ENCODE data around the gene STX2. TPM values are rescaled to one million over a fixed set of nuclear protein-coding genes. Genes with fewer than 3 reads are reported as not detected.

The STX2 gene
- total and polyA plus RNA-seq, 2 donors (not counting 1 experiment from before 2014, with no cell fraction given), result 35.2 to 87.8 TPM

DNA sequence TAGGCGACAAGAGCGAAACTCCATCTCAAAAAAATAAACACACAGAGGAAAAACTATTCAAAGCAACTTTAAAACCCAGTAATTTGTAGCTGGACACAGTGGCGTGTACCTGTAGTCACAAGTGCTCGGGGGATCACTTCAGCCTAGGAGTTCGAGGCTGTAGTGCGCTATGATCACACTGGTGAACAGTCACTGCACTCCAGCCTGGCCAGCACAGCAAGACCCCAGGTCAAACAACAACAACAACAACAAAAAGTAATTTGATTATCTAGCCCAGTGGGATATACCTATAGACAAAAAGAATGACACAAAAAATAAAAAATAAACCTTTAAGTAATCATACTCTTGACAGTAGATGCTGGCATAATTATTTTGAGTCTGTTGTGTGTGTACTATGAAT lies 29.3 kb downstream of the STX2 start:
- peaks cover 4% of the 10 kb centered on the region for H3K79me2 ChIP-seq (ENCODE audit: control insufficient read depth, insufficient read depth, low read length)
- no peaks in the 10 kb centered on the region for H3K4me1 ChIP-seq (ENCODE audit: control insufficient read depth, extremely low read depth, insufficient read depth, low read length)
- H4K20me1 ChIP-seq (ENCODE audit: control insufficient read depth, extremely low read depth, insufficient read depth, low read length), result no peaks in the 10 kb centered on the region
- no peak overlapping the region for H3K4me2 ChIP-seq (ENCODE audit: extremely low read depth, insufficient read depth, low read length)
- H3K9me3 ChIP-seq (ENCODE audit: control insufficient read depth, insufficient read depth, low read depth, low read length), result no peaks in the 10 kb centered on the region
- no peak overlapping the region for H3K4me3 ChIP-seq (replicated peaks in 1 of 4; ENCODE audit: control extremely low read depth in 1 of 4, insufficient read depth in 1 of 4, low read depth in 3 of 4, low read length in 4 of 4)
- H3K36me3 ChIP-seq (ENCODE audit: control insufficient read depth, insufficient read depth, low read length), result peaks cover 14% of the 10 kb centered on the region
- no peak for DNase-seq (ENCODE audit: low read depth in 2 of 2)
- H3K9ac ChIP-seq (ENCODE audit: insufficient read depth, low read length), result no peak overlapping the region
- TF ChIP-seq, protein P1, sequence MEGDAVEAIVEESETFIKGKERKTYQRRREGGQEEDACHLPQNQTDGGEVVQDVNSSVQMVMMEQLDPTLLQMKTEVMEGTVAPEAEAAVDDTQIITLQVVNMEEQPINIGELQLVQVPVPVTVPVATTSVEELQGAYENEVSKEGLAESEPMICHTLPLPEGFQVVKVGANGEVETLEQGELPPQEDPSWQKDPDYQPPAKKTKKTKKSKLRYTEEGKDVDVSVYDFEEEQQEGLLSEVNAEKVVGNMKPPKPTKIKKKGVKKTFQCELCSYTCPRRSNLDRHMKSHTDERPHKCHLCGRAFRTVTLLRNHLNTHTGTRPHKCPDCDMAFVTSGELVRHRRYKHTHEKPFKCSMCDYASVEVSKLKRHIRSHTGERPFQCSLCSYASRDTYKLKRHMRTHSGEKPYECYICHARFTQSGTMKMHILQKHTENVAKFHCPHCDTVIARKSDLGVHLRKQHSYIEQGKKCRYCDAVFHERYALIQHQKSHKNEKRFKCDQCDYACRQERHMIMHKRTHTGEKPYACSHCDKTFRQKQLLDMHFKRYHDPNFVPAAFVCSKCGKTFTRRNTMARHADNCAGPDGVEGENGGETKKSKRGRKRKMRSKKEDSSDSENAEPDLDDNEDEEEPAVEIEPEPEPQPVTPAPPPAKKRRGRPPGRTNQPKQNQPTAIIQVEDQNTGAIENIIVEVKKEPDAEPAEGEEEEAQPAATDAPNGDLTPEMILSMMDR (conservative IDR thresholded peaks at IDR 0.05 in 1 of 2, IDR thresholded peaks at IDR 0.05 in 1 of 2; ENCODE audit: low read depth in 1 of 2, low read length in 2 of 2), result no peak
- TF ChIP-seq EZH2 (IDR thresholded peaks at IDR 0.05; ENCODE audit: low read length, missing control alignments), result no peak
- H2AFZ ChIP-seq (ENCODE audit: low read length), result no peak overlapping the region
- H3K27ac ChIP-seq (ENCODE audit: insufficient read depth, low read length), result no peak overlapping the region
- no peaks in the 10 kb centered on the region for H3K27me3 ChIP-seq (ENCODE audit: control insufficient read depth, insufficient read depth, low read length)

GRCh38 chr12:130807309-130807708 lies 31.7 kb downstream of the STX2 start:
- Histone ChIP-seq H3K9me3 (ENCODE audit: control insufficient read depth, insufficient read depth, low read depth, low read length) (no peaks in the 10 kb centered on the region), H3K36me3 (ENCODE audit: control insufficient read depth, insufficient read depth, low read length) (peaks cover 16% of the 10 kb centered on the region), H3K27ac (ENCODE audit: insufficient read depth, low read length) (no peak overlapping the region), H3K9ac (ENCODE audit: insufficient read depth, low read length) (no peak overlapping the region), H3K79me2 (ENCODE audit: control insufficient read depth, insufficient read depth, low read length) (no peaks in the 10 kb centered on the region), H3K27me3 (ENCODE audit: control insufficient read depth, insufficient read depth, low read length) (no peaks in the 10 kb centered on the region), H3K4me1 (ENCODE audit: control insufficient read depth, extremely low read depth, insufficient read depth, low read length) (no peaks in the 10 kb centered on the region), H4K20me1 (ENCODE audit: control insufficient read depth, extremely low read depth, insufficient read depth, low read length) (no peaks in the 10 kb centered on the region), H3K4me3 (replicated peaks in 1 of 4; ENCODE audit: control extremely low read depth in 1 of 4, insufficient read depth in 1 of 4, low read depth in 3 of 4, low read length in 4 of 4) (no peak overlapping the region), H2AFZ (ENCODE audit: low read length) (no peak overlapping the region), H3K4me2 (ENCODE audit: extremely low read depth, insufficient read depth, low read length) (no peak overlapping the region)
- no peak for TF ChIP-seq EZH2 (IDR thresholded peaks at IDR 0.05; ENCODE audit: low read length, missing control alignments)
- TF ChIP-seq, protein P1 (conservative IDR thresholded peaks at IDR 0.05 in 1 of 2, IDR thresholded peaks at IDR 0.05 in 1 of 2; ENCODE audit: low read depth in 1 of 2, low read length in 2 of 2), result no peak
- DNase-seq (ENCODE audit: low read depth in 2 of 2), result no peak

DNA sequence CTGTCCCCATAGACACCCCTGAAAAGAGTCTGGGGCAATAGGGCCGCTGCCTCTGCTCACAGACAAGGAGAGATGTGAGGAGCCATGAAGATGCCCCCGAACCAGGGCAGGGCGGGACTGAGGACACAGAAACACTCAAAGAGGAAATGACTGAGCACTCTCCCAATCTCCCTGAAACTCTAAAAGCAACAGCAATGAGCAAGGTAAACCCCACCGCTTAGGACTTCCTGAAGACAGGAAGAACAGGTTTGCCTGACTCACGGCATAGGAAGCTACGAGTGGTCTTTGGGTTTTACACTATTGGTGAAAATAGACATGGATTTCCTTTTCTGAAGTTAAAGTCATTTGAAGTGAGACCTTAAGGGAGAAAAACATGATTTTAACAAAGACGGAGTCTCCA lies 32.5 kb downstream of the STX2 start:
- Histone ChIP-seq H3K4me3 (replicated peaks in 1 of 4; ENCODE audit: control extremely low read depth in 1 of 4, insufficient read depth in 1 of 4, low read depth in 3 of 4, low read length in 4 of 4) (no peak overlapping the region), H3K36me3 (ENCODE audit: control insufficient read depth, insufficient read depth, low read length) (peaks cover 16% of the 10 kb centered on the region), H3K9me3 (ENCODE audit: control insufficient read depth, insufficient read depth, low read depth, low read length) (no peaks in the 10 kb centered on the region), H3K9ac (ENCODE audit: insufficient read depth, low read length) (no peak overlapping the region), H3K79me2 (ENCODE audit: control insufficient read depth, insufficient read depth, low read length) (no peaks in the 10 kb centered on the region), H3K4me2 (ENCODE audit: extremely low read depth, insufficient read depth, low read length) (no peak overlapping the region), H3K27ac (ENCODE audit: insufficient read depth, low read length) (no peak overlapping the region), H2AFZ (ENCODE audit: low read length) (no peak overlapping the region), H4K20me1 (ENCODE audit: control insufficient read depth, extremely low read depth, insufficient read depth, low read length) (no peaks in the 10 kb centered on the region), H3K4me1 (ENCODE audit: control insufficient read depth, extremely low read depth, insufficient read depth, low read length) (no peaks in the 10 kb centered on the region), H3K27me3 (ENCODE audit: control insufficient read depth, insufficient read depth, low read length) (no peaks in the 10 kb centered on the region)
- TF ChIP-seq EZH2 (IDR thresholded peaks at IDR 0.05; ENCODE audit: low read length, missing control alignments), result no peak
- TF ChIP-seq, protein P1 (conservative IDR thresholded peaks at IDR 0.05 in 1 of 2, IDR thresholded peaks at IDR 0.05 in 1 of 2; ENCODE audit: low read depth in 1 of 2, low read length in 2 of 2), result no peak
- no peak for DNase-seq (ENCODE audit: low read depth in 2 of 2)
